ENCODE measurements around the gene RFX4. TPM values are rescaled to one million over a fixed set of nuclear protein-coding genes. Genes with fewer than 3 reads are reported as not detected.

The RFX4 gene
- total and polyA plus RNA-seq, 2 donors from 2014 or later, result not detected

- TF ChIP-seq CTCF (IDR thresholded peaks at IDR 0.05; ENCODE audit: borderline replicate concordance, extremely low read depth, insufficient read depth), result no peak
- H3K9ac ChIP-seq (ENCODE audit: low read length in 3 of 3), result no peak overlapping the region
- DNase-seq, result no peak
- no peaks in the 10 kb centered on the region for H3K27me3 ChIP-seq (ENCODE audit: control insufficient read depth, insufficient read depth, low read length)
- H3K4me1 ChIP-seq (ENCODE audit: control insufficient read depth in 2 of 3, insufficient read depth in 2 of 3, low read depth in 1 of 3, low read length in 3 of 3), result no peaks in the 10 kb centered on the region
- no peak overlapping the region for H3K27ac ChIP-seq (ENCODE audit: low read depth in 2 of 2, low read length in 2 of 2)
- FAIRE-seq, result no peak
- no peaks in the 10 kb centered on the region for H3K36me3 ChIP-seq (ENCODE audit: control insufficient read depth in 2 of 3, insufficient read depth in 3 of 3, low read length in 3 of 3)
- no peaks in the 10 kb centered on the region for H3K9me3 ChIP-seq (ENCODE audit: control insufficient read depth in 2 of 3, insufficient read depth in 1 of 3, low read length in 3 of 3)
- intact Hi-C loops (cut with DNase I), result no loop called here
- no peak overlapping the region for H3K4me3 ChIP-seq (ENCODE audit: low read length in 3 of 3)
Measured at GRCh38 chr12:106681210-106681609, 98.4 kb downstream of the RFX4 start.

GRCh38 chr12:106682594-106683234 is 99.9 kb downstream of the RFX4 start:
- Histone ChIP-seq H3K27me3 (ENCODE audit: control insufficient read depth, insufficient read depth, low read length) (no peaks in the 10 kb centered on the region), H3K4me3 (ENCODE audit: low read length in 3 of 3) (no peak overlapping the region), H3K9me3 (ENCODE audit: control insufficient read depth in 2 of 3, insufficient read depth in 1 of 3, low read length in 3 of 3) (no peaks in the 10 kb centered on the region), H3K36me3 (ENCODE audit: control insufficient read depth in 2 of 3, insufficient read depth in 3 of 3, low read length in 3 of 3) (no peaks in the 10 kb centered on the region), H3K4me1 (ENCODE audit: control insufficient read depth in 2 of 3, insufficient read depth in 2 of 3, low read depth in 1 of 3, low read length in 3 of 3) (no peaks in the 10 kb centered on the region), H3K9ac (ENCODE audit: low read length in 3 of 3) (no peak overlapping the region), H3K27ac (ENCODE audit: low read depth in 2 of 2, low read length in 2 of 2) (no peak overlapping the region)
- DNase-seq (peak in 1 of 5 donors; percentile 19), FAIRE-seq (no peak)
- intact Hi-C loops (cut with DNase I), result no loop called here
- TF ChIP-seq CTCF (IDR thresholded peaks at IDR 0.05; ENCODE audit: borderline replicate concordance, extremely low read depth, insufficient read depth), result peak; percentile 29

- no peak for FAIRE-seq
- intact Hi-C loops (cut with DNase I), result no loop called here
- TF ChIP-seq CTCF (IDR thresholded peaks at IDR 0.05; ENCODE audit: borderline replicate concordance, extremely low read depth, insufficient read depth), result no peak
- H3K9me3 ChIP-seq (ENCODE audit: control insufficient read depth in 2 of 3, insufficient read depth in 1 of 3, low read length in 3 of 3), result no peaks in the 10 kb centered on the region
- H3K27ac ChIP-seq (ENCODE audit: low read depth in 2 of 2, low read length in 2 of 2), result no peak overlapping the region
- H3K4me1 ChIP-seq (ENCODE audit: control insufficient read depth in 2 of 3, insufficient read depth in 2 of 3, low read depth in 1 of 3, low read length in 3 of 3), result no peaks in the 10 kb centered on the region
- no peaks in the 10 kb centered on the region for H3K27me3 ChIP-seq (ENCODE audit: control insufficient read depth, insufficient read depth, low read length)
- DNase-seq, result peak in 1 of 5 donors; percentile 17
- H3K9ac ChIP-seq (ENCODE audit: low read length in 3 of 3), result no peak overlapping the region
- no peaks in the 10 kb centered on the region for H3K36me3 ChIP-seq (ENCODE audit: control insufficient read depth in 2 of 3, insufficient read depth in 3 of 3, low read length in 3 of 3)
- no peak overlapping the region for H3K4me3 ChIP-seq (ENCODE audit: low read length in 3 of 3)
Measured at GRCh38 chr12:106684497-106684896, 101.7 kb downstream of the RFX4 start.

GRCh38 chr12:106685381-106685780 is 102.6 kb downstream of the RFX4 start:
- no peak for DNase-seq
- Histone ChIP-seq H3K4me3 (ENCODE audit: low read length in 3 of 3) (no peak overlapping the region), H3K4me1 (ENCODE audit: control insufficient read depth in 2 of 3, insufficient read depth in 2 of 3, low read depth in 1 of 3, low read length in 3 of 3) (no peaks in the 10 kb centered on the region), H3K27ac (ENCODE audit: low read depth in 2 of 2, low read length in 2 of 2) (no peak overlapping the region), H3K9me3 (ENCODE audit: control insufficient read depth in 2 of 3, insufficient read depth in 1 of 3, low read length in 3 of 3) (no peaks in the 10 kb centered on the region), H3K36me3 (ENCODE audit: control insufficient read depth in 2 of 3, insufficient read depth in 3 of 3, low read length in 3 of 3) (no peaks in the 10 kb centered on the region), H3K9ac (ENCODE audit: low read length in 3 of 3) (no peak overlapping the region), H3K27me3 (ENCODE audit: control insufficient read depth, insufficient read depth, low read length) (no peaks in the 10 kb centered on the region)
- intact Hi-C loops (cut with DNase I), result no loop called here
- TF ChIP-seq CTCF (IDR thresholded peaks at IDR 0.05; ENCODE audit: borderline replicate concordance, extremely low read depth, insufficient read depth), result no peak
- no peak for FAIRE-seq
